ENCODE measurements around the gene ITGB2.

GRCh38 chr21:44901391-44902074, 19.2 kb downstream of the ITGB2 start:
- TF ChIP-seq CTCF (IDR thresholded peaks at IDR 0.05; ENCODE audit: low read depth, low read length), result no peak
- TF ChIP-seq EZH2phosphoT487 (IDR thresholded peaks at IDR 0.05; ENCODE audit: low read depth), result no peak

Measured in OCI-LY3 (cell line).